A549 (cell line): Measurements from ENCODE around the gene LMAN1. TPM values are rescaled to one million over a fixed set of nuclear protein-coding genes. Genes with fewer than 3 reads are reported as not detected.

Experiments
- ATAC-seq, 2 experiments: fragments of 200-7000 bp in 1 of 2; fragments of >200 bp in 1 of 2; cut with Nextera tagmentation in 1 of 2; cut with Tn5 transposase in 1 of 2; 3 replicates each; pipeline versions ENCODE4 v1.8.0 to v1.9.1; 2018 to 2020; ENCODE audit warnings: mild to moderate bottlenecking in 1 of 2, moderate library complexity in 1 of 2
- CTCF ChIA-PET: fragments of 300-600 bp; sonication (Branson Sonifier 250); formaldehyde crosslinking; extraction: SDS; loops from one replicate; lab custom pipeline; 2021; ENCODE audit warnings: antibody characterized with exemption, inconsistent platforms; lab: Yijun Ruan, JAX
- POLR2A ChIA-PET: fragments of 350-600 bp; formaldehyde crosslinking; extraction: SDS; loops from one replicate; lab custom pipeline; 2021; ENCODE audit warnings: antibody characterized with exemption, inconsistent platforms; lab: Yijun Ruan, JAX
- DNase-seq, 2 experiments: peaks; one replicate each; pipeline versions ENCODE4 v3.0.0 to v3.0.0-alpha.2; 2011 to 2016; ENCODE audit warnings: low read depth in 1 of 2, low spot score in 1 of 2
- FAIRE-seq: peaks from 2 replicates; lab custom pipeline; 2011; peaks lifted over from hg19 to GRCh38; lab: Jason Lieb, UNC
- H3K27ac ChIP-seq, 2 experiments: fragments of >200 bp; sonication (Bioruptor Twin); formaldehyde crosslinking; 3 replicates each; pipeline ENCODE4 v1.5.1; 2016 to 2017
- H3K4me1 ChIP-seq: fragments of >200 bp; sonication (Bioruptor Twin); formaldehyde crosslinking; 3 replicates; pipeline ENCODE4 v1.6.1; 2016
- H3K4me2 ChIP-seq: fragments of >200 bp; sonication (Bioruptor Twin); formaldehyde crosslinking; 3 replicates; pipeline ENCODE4 v1.6.1; 2016
- H3K4me3 ChIP-seq: fragments of >200 bp; sonication (Bioruptor Twin); formaldehyde crosslinking; 3 replicates; pipeline ENCODE4 v1.5.1; 2016
- H3K9me3 ChIP-seq: fragments of >200 bp; sonication (Bioruptor Twin); formaldehyde crosslinking; 3 replicates; pipeline ENCODE4 v1.6.1; 2016
- BCL3 ChIP-seq: fragments of >200 bp; sonication (Bioruptor Twin); formaldehyde crosslinking; IDR thresholded peaks from 3 replicates; pipeline ENCODE4 v1.6.1; 2016
- BHLHE40 ChIP-seq: IDR thresholded peaks from 2 replicates; pipeline ENCODE4 v1.6.1; 2012; ENCODE audit warnings: low read depth, low read length, inconsistent platforms
- CBX8 ChIP-seq: fragments of 200-600 bp; sonication (generic); IDR thresholded peaks from 2 replicates; pipeline ENCODE4 v1.6.1; 2016
- CEBPB ChIP-seq, 2 experiments: fragments of >200 bp in 1 of 2; sonication (Bioruptor Twin) in 1 of 2; formaldehyde crosslinking in 1 of 2; IDR thresholded peaks; 2 replicates each; pipeline ENCODE4 v1.6.1; 2012 to 2016
- CHD2 ChIP-seq: fragments of 150-350 bp; IDR thresholded peaks from 2 replicates; pipeline ENCODE4 v1.6.1; 2014; ENCODE audit warnings: low read length; ENCODE audit not compliant: partially characterized antibody
- CHD4 ChIP-seq: fragments of 200-600 bp; sonication (generic); IDR thresholded peaks from 2 replicates; pipeline ENCODE4 v1.6.1; 2016; ENCODE audit warnings: antibody characterized with exemption, mild to moderate bottlenecking, borderline replicate concordance
- CTCF ChIP-seq: fragments of >200 bp; sonication (Bioruptor Twin); formaldehyde crosslinking; IDR thresholded peaks from 3 replicates; pipeline ENCODE4 v1.5.1; 2016
- E2F6 ChIP-seq: IDR thresholded peaks from 2 replicates; pipeline ENCODE4 v1.6.1; 2012; ENCODE audit warnings: low read depth, borderline replicate concordance
- EHF ChIP-seq: fragments of 250-450 bp; sonication (Bioruptor Pico); IDR thresholded peaks from 2 replicates; pipeline ENCODE4 v1.5.0; 2020; ENCODE audit warnings: mild to moderate bottlenecking
- EHMT2 ChIP-seq: fragments of 200-600 bp; sonication (generic); IDR thresholded peaks from 2 replicates; pipeline ENCODE4 v1.6.1; 2016; ENCODE audit warnings: antibody characterized with exemption, low read depth, mild to moderate bottlenecking, moderate library complexity
- ELK1 ChIP-seq: fragments of 150-350 bp; IDR thresholded peaks from 2 replicates; pipeline ENCODE4 v1.6.1; 2014; ENCODE audit warnings: low read depth, mild to moderate bottlenecking, low read length
- ESRRA ChIP-seq: fragments of 150-350 bp; IDR thresholded peaks from 2 replicates; pipeline ENCODE4 v1.6.1; 2014; ENCODE audit warnings: mild to moderate bottlenecking, low read length, borderline replicate concordance
- FOSB ChIP-seq: fragments of 250-450 bp; sonication (Bioruptor Pico); IDR thresholded peaks from 2 replicates; pipeline ENCODE4 v1.5.0; 2020; ENCODE audit warnings: mild to moderate bottlenecking, moderate library complexity
- FOSL2 ChIP-seq, 2 experiments: fragments of 450-650 bp in 1 of 2; fragments of >200 bp in 1 of 2; sonication (Bioruptor Twin) in 1 of 2; formaldehyde crosslinking; IDR thresholded peaks; 2 replicates each; pipeline versions ENCODE4 v1.5.0 to v1.6.1; 2016 to 2020; ENCODE audit warnings: mild to moderate bottlenecking in 1 of 2, moderate library complexity in 1 of 2
- HOXB13 ChIP-seq: fragments of 250-450 bp; sonication (Bioruptor Pico); IDR thresholded peaks from 2 replicates; pipeline ENCODE4 v1.5.0; 2020; ENCODE audit warnings: low read depth, mild to moderate bottlenecking, moderate library complexity
- HOXB5 ChIP-seq: fragments of 250-450 bp; sonication (Bioruptor Pico); IDR thresholded peaks from 2 replicates; pipeline ENCODE4 v1.5.0; 2020; ENCODE audit warnings: mild to moderate bottlenecking, moderate library complexity
- JUN ChIP-seq, 2 experiments: fragments of >200 bp; sonication (Bioruptor Twin); formaldehyde crosslinking; IDR thresholded peaks; 2 replicates in 1 of 2; 3 replicates in 1 of 2; pipeline ENCODE4 v1.6.1; 2016 to 2017
- KDM1A ChIP-seq: fragments of 200-600 bp; sonication (generic); IDR thresholded peaks from 2 replicates; pipeline ENCODE4 v1.6.1; 2016; ENCODE audit warnings: low read depth, mild to moderate bottlenecking
- KDM5A ChIP-seq: fragments of 200-600 bp; sonication (generic); IDR thresholded peaks from 2 replicates; pipeline ENCODE4 v1.6.1; 2016; ENCODE audit warnings: antibody characterized with exemption, mild to moderate bottlenecking
- MAFK ChIP-seq: fragments of 450-650 bp; IDR thresholded peaks from 2 replicates; pipeline ENCODE4 v1.6.1; 2014; ENCODE audit not compliant: partially characterized antibody
- MAX ChIP-seq: IDR thresholded peaks from 2 replicates; pipeline ENCODE4 v1.6.1; 2012
- MAZ ChIP-seq: fragments of 150-350 bp; IDR thresholded peaks from 2 replicates; pipeline ENCODE4 v1.6.1; 2014; ENCODE audit warnings: antibody characterized with exemption, low read depth, low read length, borderline replicate concordance
- MYC ChIP-seq: IDR thresholded peaks from 2 replicates; pipeline ENCODE4 v1.6.1; 2012; ENCODE audit warnings: mild to moderate bottlenecking, inconsistent platforms, low read length, improper control_type of control experiment, borderline replicate concordance
- POLR2A ChIP-seq: IDR thresholded peaks from 2 replicates; pipeline ENCODE4 v1.6.1; 2012; ENCODE audit warnings: mild to moderate bottlenecking, low read length
- RAD21 ChIP-seq, 2 experiments: fragments of >200 bp in 1 of 2; sonication (Bioruptor Twin) in 1 of 2; formaldehyde crosslinking in 1 of 2; IDR thresholded peaks in 1 of 2; conservative IDR thresholded peaks in 1 of 2; 2 replicates in 1 of 2; 3 replicates in 1 of 2; pipeline ENCODE4 v1.6.1; 2012 to 2018; ENCODE audit warnings: inconsistent platforms in 1 of 2
- RCOR1 ChIP-seq: fragments of 150-350 bp; IDR thresholded peaks from 2 replicates; pipeline ENCODE4 v1.6.1; 2014; ENCODE audit warnings: antibody characterized with exemption, low read length, low read depth
- RFX5 ChIP-seq: fragments of 450-650 bp; IDR thresholded peaks from 2 replicates; pipeline ENCODE4 v1.7.1; 2014; ENCODE audit warnings: antibody characterized with exemption, mild to moderate bottlenecking, moderate library complexity
- RNF2 ChIP-seq: fragments of 200-600 bp; sonication (generic); IDR thresholded peaks from 2 replicates; pipeline ENCODE4 v1.6.1; 2016; ENCODE audit warnings: low read depth, mild to moderate bottlenecking, antibody characterized with exemption, moderate library complexity, borderline replicate concordance
- SREBF2 ChIP-seq: fragments of 450-650 bp; IDR thresholded peaks from 2 replicates; pipeline ENCODE4 v1.6.1; 2014; ENCODE audit warnings: mild to moderate bottlenecking, moderate library complexity
- TFCP2L1 ChIP-seq: fragments of 250-450 bp; sonication (Bioruptor Pico); IDR thresholded peaks from 2 replicates; pipeline ENCODE4 v1.5.0; 2021; ENCODE audit warnings: mild to moderate bottlenecking
- USF2 ChIP-seq: fragments of 450-650 bp; IDR thresholded peaks from 2 replicates; pipeline ENCODE4 v1.6.1; 2014; ENCODE audit warnings: antibody characterized with exemption
- ZC3H11A ChIP-seq: fragments of 450-650 bp; IDR thresholded peaks from 2 replicates; pipeline ENCODE4 v1.6.1; 2014; ENCODE audit warnings: antibody characterized with exemption, mild to moderate bottlenecking
- ZSCAN20 ChIP-seq: fragments of 250-450 bp; sonication (Bioruptor Pico); IDR thresholded peaks from 2 replicates; pipeline ENCODE4 v1.8.0; 2022; ENCODE audit warnings: mild to moderate bottlenecking, moderate library complexity
- WGBS: methylation state at CpG from one replicate; pipeline ENCODE4 v1.1.6; 2017; ENCODE audit errors: missing lambda C conversion rate; 5-methylcytosine and 5-hydroxymethylcytosine counted together
- polyA plus RNA-seq, 4 experiments: library from polyadenylated mRNA; depleted of rRNA in 3 of 4; stranded (reverse); fragments of >200 nt; fragmentation: RNase III in 1 of 4; extraction: RNeasy Plus Mini Kit Qiagen cat#74134 plus additional on column Dnase treatment in 1 of 4; gene quantifications; 2 replicates in 3 of 4; 3 replicates in 1 of 4; pipeline ENCODE4 v1.2.3, GENCODE V29; 2011 to 2017

Gene LMAN1
- polyA plus RNA-seq, 2 of the 4 experiments (the other 2 are of a cell fraction): 56.2 to 94.0 TPM

GRCh38 chr18:59352250-59352855 lies 6.7 kb downstream of the LMAN1 start:
- 95% methylated on average over 3 of the region's 3 CpGs for WGBS

GRCh38 chr18:59345556-59345955 lies 13.5 kb downstream of the LMAN1 start:
- 95% methylated on average over 4 of the region's 4 CpGs for WGBS
- Histone ChIP-seq H3K9me3 (no peaks in the 10 kb centered on the region), H3K4me1 (no peaks in the 10 kb centered on the region), H3K4me3 (no peak overlapping the region), H3K27ac (no peak overlapping the region), H3K4me2 (no peak overlapping the region)
- no peak for DNase-seq
- no peak for FAIRE-seq
- ChIA-PET CTCF (no interaction called here), POLR2A (no interaction called here)
- ATAC-seq: no peak
- TF ChIP-seq ESRRA (no peak), MAFK (no peak), CHD4 (no peak), BHLHE40 (no peak), ZSCAN20 (CRISPR knock-in tag) (no peak), CTCF (no peak), SREBF2 (no peak), HOXB13 (CRISPR knock-in tag) (no peak), MAX (no peak), CBX8 (no peak), TFCP2L1 (no peak), MYC (no peak), RAD21 (conservative IDR thresholded peaks at IDR 0.05 in 1 of 2, IDR thresholded peaks at IDR 0.05 in 1 of 2) (no peak), RNF2 (no peak), HOXB5 (CRISPR knock-in tag) (no peak), POLR2A (no peak), KDM5A (no peak)

More at GRCh38 chr18:59352250-59352855, 6.7 kb downstream of the LMAN1 start:
- TF ChIP-seq BCL3 (no peak), ELK1 (no peak), KDM1A (no peak), JUN (IDR thresholded peaks at IDR 0.05) (no peak), RNF2 (no peak), KDM5A (no peak), EHF (no peak), ZC3H11A (no peak), FOSB (CRISPR knock-in tag) (no peak), ZSCAN20 (CRISPR knock-in tag) (no peak), CEBPB (IDR thresholded peaks at IDR 0.05) (no peak), RCOR1 (no peak), CHD4 (no peak), E2F6 (no peak), RFX5 (no peak), FOSL2 (IDR thresholded peaks at IDR 0.05) (no peak), FOSL2 (CRISPR knock-in tag; IDR thresholded peaks at IDR 0.05) (no peak), USF2 (no peak), MAZ (no peak), EHMT2 (no peak), CHD2 (no peak)
- TF ChIP-seq, all 56 proteins: peak for 0
- no peak overlapping the region for H3K4me2 ChIP-seq
- H3K27ac ChIP-seq: no peak overlapping the region
- ChIA-PET CTCF (interaction anchor here (0.9 to 3.2 kb wide), 2 partner anchors 20 to 50 kb away, joined by 3 to 12 read pairs; no protein-coding TSS in a partner anchor), POLR2A (no interaction called here)
- H3K4me3 ChIP-seq: no peak overlapping the region
- no peak for ATAC-seq
- no peaks in the 10 kb centered on the region for H3K9me3 ChIP-seq
- H3K4me1 ChIP-seq: peaks cover 11% of the 10 kb centered on the region; the same call in 2 of the 3 replicates
- no peak for FAIRE-seq
- DNase-seq: no peak
